Kidney capillary endothelial cell (primary cell): Measurements from ENCODE around the gene PEPD.

Source experiments
- DNase-seq: peaks from one replicate; pipeline ENCODE4 v3.0.0-alpha.2; 2018; ENCODE audit warnings: low spot score

Gene PEPD

DNA sequence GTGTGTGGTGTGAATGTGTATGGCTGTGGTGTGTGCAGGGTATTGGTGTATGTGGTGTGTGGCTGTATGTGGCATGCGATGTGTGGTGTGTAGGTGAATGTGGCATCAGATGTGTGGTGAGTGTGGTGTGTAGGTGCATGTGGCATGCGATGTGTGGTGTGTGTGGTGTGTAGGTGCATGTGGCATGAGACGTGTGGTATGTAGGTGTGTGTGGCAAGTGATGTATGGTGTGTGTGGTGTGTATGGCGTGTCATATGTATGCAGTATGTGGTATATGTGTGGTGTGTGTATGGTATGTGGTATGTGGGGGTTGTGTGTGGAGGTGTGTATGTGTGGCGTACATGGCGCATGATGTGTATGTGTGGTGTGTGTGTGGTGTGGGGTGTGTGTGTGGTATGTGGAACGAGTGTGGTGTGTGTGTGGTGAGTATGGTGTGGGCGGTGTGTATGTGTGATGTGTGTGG lies 63.4 kb downstream of the PEPD start:
- no peak for DNase-seq

DNA sequence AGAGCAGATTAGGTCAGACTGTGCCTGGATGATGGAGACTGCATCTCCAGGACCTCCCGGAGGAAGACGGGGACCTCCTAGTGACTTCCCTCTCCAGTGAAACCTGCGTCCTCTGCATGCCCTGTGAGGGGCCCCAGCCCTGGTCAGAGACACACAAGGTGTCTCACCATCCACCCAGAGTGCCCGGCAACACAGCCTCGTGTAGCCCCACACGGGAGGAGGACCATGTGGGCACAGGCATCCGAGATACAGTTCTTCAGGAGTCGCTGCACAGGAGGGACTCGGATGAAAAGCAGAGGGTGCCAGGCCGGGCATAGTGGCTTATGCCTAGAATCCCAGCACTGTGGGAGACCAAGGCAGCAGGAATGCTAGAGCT lies 64.8 kb downstream of the PEPD start:
- no peak for DNase-seq

DNA sequence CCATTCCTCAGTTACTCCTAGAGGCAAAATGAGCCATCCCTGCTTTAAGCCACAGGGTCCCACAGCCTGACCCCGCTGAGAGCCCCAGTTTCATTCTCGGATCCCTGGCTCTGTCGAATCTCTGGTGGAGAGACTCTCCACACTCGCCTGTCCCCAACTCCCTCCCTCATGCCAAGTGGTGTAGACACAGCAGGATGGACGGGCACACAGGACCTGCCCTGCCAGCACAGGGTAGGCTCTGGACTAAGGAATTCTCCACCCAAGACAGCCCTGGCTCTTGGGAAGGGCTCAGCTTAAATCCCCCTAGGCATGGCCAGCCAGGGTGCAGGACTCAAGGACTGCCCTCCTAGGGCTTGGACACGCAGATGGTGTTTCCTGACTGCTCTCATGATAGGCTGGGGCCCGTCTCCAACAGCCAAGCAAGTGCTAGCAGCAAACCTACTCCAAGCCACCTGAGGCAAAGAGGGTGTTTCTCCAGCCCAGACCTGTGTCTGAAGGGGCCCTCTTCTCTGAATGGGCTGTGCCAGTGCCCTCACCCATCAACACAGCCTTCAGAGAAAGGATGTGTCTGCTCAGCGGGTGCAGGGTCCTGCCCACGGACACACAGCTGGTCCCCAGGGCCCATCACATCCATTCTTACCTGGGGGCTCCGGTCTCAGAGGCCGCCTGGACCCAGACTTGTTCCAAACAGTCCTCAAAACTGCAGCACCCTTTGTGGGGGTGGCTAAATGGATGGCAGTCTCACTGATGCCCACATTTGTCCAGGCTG lies 65.3 kb downstream of the PEPD start:
- no peak for DNase-seq

DNA sequence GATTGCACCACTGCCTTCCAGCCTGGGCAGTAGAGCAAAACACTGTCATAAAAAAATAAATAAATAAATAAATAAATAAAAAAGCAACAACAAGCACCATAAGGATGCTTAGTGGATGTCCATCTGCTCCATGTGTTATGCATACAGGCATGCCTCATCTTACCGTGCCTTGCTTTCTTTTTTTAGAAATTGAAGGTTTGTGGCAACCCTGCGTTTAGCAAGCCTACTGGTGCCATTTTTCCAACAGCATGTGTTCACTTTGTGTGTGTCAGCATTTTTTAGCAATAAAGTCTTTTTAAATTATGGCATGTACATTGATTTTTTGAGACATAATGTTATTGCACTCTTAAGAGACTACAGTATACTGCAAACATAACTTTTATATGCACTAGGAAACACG lies 68.3 kb downstream of the PEPD start:
- no peak for DNase-seq

DNA sequence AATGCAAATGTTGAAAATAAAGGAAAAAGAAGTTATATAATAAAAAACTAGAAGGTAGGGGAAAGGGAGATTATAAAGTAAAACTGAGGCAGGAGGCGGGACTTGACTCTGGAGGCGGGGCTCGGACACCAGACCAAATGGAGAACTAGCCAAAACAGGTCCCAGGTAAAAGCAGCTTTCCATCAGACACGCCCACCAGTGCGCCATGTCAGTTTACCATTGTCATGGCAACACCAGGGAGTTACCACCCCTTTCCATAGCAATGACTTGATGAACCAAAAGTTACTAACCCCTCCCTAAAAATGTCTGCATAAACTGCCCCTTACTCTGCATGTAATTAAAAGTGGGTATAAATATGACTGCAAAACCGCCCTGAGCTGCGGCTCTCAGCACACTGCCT lies 70.9 kb downstream of the PEPD start:
- DNase-seq, result no peak

DNA sequence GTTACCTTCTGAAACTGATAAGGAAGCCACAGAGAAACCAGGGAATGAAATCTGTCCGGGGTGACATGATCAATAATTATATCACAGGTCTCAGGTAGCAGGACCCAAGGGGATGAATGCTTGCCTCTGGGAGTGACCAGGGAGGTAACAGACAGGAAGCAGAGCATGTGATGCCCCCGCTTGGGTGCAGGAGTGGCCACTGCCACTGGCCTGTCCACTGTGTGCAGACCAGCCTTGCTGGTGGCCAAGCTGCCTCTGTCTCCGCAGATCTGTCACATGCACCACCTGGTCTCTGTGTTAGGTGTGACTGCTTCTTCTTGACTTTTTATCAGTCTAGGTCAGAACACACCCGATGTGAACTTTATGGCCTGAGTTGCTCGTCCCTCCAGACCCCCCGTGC lies 71.8 kb downstream of the PEPD start:
- DNase-seq, result no peak

DNA sequence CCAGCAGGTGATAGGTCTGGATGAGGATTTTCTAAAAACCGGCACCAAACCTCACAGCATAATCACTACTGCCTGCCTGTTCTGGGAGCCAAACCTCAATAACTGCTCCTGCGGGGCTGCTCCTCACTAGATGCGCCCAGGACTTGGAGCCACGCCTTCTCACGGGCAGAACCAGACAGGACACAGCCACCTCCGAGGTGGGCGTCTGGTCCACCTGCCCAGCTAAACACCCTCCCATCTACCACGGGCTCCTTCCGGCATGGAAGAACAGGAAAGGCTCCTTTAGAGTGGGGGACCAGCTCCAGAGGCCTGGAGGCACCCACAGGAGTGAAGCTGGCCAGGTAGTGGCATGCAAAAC lies 73.5 kb downstream of the PEPD start:
- DNase-seq, result no peak

DNA sequence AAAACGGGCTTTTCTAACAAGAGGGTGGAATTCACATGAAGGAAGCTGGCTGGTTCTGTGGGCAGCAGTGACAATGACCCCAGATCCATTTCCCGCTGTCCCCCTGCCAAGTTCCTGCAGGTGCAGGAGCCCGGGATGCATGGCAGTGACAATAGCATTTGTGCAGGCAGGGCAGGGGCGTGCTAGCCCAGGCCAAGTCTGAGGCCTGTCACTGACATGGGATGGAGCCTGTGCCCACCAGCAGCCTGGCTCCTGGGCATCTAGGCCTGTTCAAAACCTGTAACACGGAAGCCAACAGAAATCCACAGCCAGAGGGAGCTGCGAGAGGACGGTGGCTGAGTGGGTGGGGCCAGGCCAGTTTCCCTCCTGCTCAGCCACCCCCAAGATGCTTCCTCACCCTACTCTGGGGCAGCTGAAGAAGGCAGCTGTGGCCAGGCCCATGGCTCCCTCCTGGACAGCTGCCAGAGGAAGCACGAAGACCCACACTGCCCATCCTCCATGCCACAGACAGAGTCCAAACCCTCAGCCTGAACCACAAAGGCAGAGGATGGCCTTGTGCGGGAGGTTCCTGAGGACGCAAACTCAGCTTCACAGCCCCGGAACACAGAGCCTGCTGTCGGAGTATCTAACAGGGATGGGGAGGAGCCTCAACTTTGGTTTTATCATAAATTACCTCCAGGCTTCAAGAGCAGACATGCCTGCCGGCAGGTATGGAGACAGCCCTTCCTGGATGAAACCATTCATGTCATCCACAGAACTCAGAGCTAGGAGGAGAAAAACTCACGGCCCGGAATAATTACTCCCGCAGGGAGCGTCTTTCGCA lies 74.0 kb downstream of the PEPD start:
- DNase-seq, result no peak

DNA sequence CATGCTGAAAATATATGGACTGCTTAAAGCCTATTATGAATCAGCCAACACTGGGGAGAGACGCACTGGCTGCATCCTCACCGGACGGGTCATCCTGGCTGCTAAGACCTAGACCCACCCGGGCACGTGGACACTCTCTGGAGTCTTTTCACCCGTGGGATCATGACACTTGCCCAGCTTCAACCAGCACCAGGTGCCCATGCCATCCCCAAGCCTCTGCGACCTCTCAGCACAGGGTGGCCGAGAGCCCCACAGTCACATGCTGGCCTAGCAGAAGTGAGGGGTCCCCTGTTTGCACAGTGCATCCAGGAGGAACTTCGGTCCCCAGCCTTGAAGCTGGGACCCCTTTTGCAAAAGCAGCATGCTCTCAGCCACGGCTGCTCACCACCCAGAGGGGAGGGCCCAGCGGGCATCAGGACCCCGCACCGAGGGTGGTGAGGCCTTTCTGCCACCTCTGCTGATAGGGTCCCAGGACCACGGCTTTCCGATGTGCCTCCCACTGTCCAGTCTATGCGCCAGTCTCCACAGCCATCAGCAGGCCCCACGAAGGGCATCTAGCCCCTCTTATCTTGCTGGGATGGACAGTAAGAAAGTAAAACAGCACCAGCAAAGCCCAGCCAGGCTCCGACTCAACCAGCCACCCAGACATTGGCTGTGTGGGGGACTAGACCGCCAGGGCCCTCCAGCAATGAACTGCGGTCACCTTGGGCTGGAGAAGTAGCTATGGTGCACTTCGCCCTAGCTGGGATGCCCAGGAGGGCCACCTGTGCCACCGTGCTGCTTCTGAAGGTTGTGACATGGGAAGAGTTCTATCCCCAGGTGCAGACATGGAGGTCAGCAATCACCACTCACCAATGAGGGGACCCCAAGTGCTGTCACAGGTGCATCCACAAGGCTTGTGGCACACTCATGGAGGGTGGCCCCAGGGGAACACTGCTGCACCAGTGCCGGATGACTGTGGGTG lies 75.0 kb downstream of the PEPD start:
- DNase-seq, result no peak

DNA sequence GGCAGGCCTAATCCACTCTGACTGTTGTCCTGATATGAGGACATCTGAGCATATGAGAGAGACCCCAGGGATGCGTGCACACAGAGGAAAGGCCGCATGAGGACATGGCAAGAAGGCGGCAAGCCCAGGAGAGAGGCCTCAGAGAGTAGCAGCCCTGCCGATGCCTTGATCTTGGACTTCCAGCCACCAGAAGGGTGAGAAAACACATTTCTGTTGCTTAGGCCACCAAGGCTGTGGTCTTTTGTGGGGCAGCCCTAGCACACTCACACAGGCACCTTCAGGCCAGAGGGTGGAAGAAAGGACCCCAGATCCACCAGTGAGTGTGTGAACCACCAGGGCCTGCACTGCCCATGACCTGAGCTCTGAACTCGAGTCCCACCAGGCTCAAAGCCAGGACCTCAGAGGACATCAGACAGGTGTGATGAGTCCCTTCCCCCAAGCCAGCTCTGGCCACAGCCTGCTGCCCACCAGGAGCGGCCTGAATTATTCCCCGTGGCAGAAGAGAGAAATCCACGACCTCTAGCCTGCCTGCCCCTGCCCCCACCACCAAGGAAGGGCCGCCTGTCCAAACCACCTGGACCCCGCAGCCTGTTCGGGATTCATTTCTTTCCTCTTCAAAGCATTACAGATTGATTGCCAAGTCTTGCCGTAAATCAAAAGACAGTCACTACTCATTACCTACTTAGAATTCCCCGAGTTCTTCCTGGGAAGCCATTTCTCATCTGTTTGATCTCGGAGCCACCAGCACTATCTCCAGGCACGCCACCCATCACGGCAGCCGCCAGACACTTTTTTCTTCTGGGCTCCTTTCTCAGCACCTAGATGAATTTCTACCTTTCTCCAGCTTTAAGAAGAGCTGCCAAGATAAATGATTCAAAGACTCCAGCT lies 75.9 kb downstream of the PEPD start:
- DNase-seq, result no peak

DNA sequence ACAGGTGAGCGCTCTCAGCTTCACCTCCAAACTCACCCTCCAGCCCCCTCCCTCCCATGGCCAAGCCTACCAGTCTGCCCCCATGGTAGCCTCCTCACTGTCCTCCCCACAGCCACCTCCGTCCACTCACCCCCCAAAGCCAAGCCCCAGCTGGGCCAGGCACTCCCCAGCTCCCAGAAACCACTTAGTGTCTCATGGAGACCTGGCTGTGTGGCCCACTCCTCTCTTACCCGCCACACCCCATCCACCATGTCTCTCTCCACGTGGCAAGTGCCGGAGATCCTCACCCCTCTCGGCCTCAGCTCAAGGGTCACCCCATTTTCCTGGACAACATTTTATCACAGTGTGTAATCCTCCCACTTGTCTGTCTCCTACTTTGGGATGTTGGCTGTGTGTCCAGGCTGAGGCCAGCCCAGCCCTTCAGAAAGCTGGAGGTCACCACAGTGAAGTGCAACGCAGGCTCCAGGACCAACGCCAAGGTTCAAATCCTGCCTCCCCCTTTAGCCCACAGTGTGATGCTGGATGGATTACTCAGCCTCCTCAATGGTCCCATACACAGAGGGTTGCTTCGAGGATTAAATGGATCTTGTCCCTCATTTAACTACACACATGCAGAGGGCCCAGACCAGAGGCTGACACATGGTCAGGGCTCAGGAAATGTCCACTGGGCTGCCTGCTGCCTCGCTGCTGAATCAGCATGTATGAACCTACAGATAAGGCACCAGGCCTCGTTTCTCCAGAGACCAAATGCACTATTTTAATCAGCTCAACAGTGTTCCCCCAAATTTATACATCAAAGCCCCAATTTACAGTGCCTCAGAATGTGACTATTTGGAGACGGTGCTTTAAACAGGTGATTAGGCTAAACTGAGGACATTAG lies 76.8 kb downstream of the PEPD start:
- no peak for DNase-seq

DNA sequence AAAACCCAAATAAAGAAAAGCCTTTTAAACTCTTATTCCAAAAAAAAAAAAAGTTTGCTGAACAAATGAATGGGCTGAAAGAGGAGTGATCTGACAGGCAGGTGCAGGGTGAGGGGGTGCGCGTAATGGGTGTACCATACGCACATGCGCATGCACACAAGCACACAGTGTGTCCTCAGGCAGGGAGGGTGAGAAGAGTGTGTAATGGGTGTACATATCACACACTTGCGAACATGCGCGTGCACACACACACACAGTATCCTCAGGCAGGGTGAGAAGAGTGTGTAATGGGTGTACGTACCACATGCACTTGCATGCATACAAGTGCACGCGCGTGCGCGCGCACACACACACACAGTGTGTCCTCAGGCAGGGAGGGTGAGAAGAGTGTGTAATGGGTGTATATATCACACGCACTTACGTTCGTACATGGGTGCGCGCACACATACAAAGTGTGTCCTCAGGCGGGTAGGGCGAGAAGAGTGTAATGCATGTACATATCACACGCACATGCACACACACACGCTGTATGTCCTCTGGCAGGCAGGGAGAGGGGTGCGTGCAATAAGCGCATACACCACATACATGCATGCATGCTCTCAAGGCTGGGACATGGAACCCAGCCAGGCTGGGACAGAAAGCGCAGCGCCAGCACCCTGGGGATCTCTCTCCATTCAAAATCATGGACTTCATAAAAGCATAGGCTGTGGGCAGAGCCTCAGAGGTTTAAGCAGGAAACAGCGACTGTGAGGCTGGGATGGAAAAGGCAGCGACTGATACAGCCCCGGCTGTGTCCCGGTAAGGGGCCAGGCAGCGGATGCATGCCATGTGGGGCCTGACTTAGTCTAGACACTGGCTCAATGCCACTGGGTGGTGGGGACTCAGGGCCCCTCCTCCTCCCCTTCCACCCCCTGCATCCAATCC lies 77.7 kb downstream of the PEPD start:
- no peak for DNase-seq

DNA sequence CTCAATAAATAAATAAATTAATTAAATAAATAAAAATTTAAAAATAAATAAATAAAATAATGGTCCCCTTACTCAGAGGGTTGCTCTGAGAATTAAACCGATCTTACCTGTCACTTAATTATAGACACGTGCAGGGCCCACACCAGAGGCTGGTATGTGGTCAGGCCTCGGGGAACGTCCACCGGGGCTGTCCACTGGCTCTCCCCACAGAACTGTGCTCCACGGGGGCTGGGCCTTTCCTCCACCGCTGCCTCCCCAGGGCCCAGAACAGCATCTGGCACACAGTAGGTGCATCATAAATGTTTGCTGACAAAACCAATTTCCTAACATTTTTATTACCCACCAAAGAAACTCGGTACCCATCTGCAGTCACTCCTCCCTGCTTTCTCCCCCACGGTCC lies 78.9 kb downstream of the PEPD start:
- DNase-seq, result no peak

DNA sequence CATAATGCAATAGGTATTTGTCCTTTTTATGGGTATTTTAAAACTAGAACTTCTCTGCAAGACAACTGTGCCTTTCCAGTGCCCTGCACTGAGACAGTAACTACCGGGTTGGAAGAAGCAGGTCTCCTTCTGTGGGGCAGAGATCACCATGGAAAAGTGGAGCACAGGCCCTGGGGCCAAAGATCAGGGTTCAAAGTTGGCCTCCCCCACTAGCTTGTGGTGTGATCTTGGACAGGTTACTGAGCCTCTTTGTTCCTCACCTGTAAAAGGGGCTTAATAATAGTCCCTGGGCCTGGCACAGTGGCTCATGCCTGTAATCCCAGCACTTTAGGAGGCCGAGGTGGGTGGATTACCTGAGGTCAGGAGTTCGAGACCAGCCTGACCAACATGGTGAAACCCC lies 79.8 kb downstream of the PEPD start:
- no peak for DNase-seq

DNA sequence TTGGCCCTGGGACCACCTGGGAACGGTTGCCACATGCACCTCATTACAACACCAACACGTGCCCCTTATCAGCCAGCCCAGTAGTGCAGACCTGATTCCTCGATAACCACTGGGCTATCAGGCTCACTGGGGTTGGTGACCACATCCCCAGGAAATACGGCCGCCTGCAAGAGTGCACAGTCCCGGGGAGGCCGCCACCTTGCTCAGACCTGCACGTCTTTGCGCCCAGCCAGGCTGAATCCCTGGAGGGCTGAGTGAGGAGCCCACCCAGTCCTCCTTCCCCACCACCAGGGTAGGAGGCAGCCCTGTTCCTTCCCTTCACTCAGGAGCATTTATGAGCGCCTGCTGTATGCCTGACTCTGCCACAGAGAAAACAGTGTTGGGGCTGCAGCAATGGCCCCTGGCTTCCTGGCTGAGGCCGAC lies 80.3 kb downstream of the PEPD start:
- no peak for DNase-seq

DNA sequence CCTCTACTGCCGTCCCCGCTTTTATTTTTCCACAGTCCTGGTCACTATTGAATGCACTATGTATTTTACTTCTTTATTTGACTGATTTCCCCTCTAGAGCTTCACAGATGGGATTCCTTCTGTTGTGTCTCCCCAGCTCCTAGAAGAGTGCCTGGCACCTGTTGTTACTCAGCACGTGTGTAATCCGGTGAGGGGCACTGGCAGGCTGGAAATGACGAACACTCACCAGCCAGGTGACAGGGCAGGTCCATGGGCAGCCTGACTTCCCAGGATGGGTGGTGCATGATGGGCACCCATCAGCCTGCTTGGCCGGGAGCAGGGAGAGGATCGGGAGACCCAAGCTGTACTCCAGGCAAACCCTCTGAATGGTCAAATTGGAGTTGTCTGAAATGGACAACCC lies 80.9 kb downstream of the PEPD start:
- no peak for DNase-seq

DNA sequence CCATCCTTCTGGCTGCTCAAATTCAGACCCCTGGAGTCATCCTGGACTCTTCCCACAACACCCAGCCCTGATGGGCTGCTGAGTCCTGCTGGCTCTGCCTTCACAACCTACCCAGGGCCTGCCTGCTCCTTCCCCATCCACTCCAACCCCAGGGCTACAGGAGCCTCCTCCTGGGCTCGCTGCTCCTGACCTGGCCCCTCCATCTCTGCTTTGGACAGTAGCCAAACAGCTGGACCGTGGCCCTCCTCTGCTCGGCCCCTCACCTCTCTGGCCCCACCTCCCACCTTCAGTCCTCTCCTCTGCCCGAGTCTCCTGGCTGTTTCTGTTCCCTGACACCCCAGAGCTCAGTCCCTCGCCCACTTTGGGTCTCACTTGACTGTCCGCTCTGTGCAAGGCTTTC lies 81.3 kb downstream of the PEPD start:
- DNase-seq, result no peak

DNA sequence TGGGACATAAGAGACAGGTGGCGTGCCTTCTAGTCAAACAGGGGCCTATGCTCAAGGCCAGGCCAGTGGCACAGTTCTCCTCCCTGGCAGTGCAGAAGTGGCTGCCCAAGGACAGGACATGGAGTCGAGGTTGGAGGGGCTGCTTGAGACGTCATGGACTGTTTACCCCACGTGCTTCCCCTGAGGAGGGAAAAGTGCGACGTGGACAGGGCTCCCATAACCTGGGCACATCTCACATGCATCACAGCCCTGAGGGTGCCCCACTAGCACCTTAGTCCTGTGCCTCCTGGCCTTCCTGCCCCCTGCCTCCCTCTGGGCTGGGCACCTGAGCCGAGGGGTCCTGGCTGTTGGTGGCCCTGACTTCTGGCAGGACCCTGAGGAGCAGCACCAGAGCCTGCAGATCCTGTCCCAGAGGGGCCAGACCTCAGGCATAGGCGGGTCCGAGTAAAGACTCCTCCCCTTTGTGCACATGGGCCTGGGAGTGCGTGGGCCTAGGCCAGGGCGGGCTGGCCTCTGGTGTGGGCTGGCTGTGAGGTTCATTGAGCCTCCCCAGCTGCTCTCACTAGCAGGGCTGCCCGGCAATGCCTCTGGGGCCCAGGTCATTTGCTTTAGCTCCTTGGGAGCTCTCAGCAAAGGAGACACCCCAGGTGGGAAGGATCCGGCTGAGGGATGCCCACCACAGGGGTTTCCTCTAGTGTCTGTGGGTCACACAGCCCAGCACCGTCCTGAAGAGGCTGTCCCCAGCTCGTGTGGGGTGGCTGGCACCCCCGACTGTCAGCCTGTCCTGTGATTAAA lies 82.4 kb downstream of the PEPD start:
- DNase-seq, result no peak
